HS-27A (cell line): Measurements from ENCODE around the gene GPR26.

Experiments used
- DNase-seq: peaks from one replicate; pipeline ENCODE4 v3.0.0-alpha.2; 2012; ENCODE audit warnings: low read depth, missing footprints

Gene GPR26

DNA sequence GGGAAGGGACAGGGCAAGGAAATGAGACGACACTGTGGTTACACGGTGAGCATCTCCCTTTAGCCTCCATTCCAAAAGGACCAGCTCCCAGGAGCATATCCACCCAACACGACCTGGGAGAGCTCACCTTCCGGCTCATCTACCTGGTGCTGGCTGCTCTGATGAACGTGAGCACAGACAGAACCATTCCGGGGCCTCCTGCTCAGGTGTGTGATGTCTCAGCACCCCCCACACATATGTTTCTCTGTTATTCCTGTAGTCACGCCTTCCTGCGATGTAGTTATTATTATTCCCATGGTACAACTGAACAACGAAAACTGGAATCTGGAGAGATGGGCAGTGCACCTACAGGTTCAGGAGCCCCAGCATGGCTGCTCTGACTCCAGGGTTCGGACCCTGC is 20.5 kb upstream of the GPR26 start:
- DNase-seq = no peak

DNA sequence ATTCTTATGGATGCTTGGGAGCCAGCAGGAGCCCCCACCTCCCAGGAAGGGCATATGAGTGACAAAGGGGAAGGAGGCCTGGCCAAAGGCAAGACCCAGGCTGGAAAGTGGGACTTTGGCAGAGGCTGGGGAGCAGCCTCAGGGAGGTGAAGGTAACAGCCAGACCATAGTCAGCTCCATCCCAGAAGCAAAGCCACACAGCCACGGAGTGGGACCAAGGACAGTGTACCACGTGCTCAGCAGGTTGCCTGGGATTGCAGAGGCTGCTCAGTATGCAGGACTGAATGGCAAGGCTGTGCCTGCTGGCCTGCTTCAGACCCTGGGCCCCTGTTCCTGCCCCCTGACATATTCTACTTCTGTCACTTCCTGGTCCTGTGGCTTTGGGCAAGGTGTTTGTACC is 17.6 kb upstream of the GPR26 start:
- no peak for DNase-seq

DNA sequence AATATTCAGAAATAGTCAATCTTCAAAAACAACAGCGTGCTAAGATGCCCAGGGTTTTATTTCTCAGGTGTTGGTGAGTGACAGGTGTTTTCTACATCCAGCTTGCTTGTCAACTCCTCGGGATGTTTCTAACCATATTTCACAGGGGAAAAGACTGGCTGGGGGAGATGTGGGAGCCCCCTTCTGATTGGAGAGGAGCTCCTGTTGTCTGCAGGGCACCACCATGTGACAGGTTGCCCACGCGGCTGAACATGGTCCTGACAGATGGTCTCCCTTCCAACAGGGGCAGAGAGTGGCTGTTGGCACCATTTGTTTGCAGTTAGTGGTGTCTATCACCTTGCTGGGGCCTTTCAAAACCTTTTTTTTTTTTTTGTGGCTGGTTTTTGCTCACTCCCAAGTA is 16.5 kb upstream of the GPR26 start:
- no peak for DNase-seq

DNA sequence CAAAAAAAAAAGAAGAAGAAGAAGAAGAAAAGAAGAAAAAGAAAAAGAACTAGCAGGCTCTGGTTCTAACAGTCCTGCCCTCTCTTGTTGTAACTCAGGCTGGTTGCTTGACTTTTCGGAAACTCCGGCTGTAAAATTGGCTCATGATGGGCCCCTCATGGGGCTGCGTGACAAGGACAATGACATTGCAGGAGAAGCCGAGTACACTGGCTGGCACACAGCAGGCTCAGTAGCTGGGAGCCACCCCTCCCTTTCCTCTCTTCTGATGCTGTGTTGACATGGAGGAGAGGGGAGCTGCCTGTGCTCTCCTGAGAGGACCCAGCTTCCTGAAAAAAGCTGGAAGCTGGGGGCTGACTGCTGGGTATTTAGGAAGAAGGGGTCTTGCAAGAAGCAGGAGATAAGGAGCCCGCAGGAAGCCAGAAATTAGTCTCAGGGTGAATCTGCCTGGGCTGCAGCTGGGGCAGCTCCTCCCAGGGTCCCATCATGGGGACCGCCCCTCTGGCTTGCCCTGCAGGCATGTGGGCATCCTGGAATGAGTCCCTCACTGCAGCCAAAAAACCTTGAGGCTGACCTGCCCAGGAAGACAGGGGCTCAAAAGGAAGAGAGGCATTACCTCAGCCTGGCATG is 14.6 kb upstream of the GPR26 start:
- DNase-seq = no peak

DNA sequence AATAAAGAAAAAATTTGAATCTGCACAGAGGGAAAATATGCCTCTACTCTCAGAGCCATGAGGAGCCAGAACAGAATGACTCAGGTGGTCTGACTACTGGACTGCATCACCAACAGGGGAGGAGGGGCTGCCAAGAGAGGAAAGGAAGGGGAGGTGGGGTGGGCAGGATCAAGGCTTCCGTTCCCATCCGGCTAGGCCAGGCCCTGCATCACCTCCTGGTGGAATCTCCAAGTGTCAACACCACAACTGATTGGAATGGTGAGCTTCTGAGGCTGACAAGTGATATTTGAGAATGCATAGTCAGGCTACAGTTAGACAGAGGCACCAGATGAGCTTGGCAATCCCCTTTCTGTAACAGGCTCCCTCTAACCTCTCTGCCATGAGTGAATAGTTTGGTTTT is 10.4 kb upstream of the GPR26 start:
- DNase-seq = no peak

DNA sequence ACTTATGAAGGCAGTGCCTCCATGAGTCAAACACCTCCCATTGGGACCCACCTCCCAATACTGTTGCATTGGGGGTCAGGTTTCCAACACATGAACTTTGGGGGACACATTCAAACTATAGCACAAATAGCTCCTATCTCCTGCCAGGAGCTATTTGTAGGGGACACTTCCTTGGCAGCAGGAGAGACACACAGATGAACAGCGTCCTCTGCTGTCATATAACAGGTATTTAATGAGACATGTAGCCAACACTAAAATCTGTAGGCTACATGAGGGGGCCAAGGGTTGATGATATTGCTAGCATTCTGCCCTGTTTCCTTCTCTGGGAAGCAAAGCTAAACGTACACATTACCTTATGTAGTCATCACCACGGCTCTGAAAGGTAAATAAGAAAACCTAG is 2.6 kb upstream of the GPR26 start:
- DNase-seq = no peak

DNA sequence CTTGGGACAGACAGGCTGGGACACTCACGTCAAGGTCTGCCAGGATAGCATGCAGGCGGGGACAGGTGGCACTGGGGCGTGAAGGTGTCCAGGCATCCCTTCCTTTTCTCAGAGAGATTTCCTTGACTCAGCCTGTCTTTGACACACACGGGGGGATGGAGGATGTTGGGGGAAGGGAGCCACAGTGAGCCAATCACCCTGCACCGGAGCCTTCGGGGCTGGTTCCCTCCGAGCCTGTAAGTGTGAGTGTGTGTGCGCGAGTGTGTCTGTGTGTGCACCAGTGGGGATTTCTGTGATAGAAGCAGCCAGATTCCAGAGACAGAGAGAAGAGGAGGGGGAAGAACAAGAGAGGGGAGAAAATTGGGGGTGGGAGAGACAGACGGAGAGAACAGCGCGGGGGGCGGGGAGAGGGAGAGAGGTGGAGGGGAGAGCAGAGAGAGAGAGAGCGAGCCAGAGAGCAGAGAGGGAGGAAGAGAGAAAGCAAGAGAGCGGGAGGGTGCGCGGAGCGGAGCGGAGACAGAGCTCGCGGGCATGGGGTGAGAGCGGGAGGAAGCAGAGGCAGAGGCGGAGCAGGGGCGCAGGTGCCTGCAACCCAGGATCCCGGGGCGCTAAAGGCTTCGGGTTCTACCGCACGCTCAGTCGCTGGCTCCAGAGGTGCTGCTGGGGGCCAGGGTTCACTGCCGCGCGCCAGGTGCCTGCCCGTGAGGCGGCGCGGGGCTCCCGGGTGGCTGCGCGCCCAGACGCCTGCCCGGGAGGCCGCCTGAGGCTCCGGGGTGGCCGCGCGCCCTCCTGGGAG is 466 bp upstream of the GPR26 start:
- no peak for DNase-seq

DNA sequence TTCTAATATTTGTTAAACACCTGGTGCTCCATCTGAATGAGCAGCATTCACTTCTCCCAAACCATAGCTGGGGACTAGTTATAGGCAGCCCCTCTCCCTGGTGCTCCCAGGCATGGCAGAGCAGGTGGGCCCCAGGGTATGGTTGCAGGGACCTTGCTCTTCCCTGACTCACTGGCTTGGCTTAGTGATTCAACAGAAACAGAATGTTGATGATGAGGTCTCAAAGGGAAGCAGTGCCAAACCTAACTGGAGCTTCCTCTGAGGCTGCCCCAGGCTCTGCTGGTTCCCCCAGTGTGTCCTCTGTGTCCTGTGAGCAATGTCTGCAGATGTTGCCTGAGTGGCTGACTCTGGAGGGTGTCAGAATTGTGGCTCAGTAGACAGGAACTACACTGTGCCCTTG is 3.7 kb downstream of the GPR26 start:
- no peak for DNase-seq

DNA sequence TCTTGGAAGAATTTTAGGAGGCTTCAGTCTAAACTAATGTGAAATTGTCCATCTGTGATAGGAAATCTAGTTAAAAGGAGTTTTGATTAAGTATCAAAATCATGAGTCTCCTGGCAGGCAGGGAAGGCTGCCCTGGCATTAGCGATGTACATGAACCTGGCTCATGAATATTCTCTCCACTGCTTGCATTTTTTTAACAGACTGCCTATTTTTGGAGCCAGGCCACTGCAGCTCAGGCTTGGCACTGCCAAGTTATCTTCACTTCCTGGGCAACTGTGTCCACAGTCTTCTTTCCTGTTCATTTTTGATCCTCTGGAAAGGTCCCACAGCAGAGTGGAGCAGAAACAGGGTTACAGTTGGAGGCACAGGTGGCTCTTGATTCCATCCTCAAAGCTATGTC is 7.0 kb downstream of the GPR26 start:
- no peak for DNase-seq

DNA sequence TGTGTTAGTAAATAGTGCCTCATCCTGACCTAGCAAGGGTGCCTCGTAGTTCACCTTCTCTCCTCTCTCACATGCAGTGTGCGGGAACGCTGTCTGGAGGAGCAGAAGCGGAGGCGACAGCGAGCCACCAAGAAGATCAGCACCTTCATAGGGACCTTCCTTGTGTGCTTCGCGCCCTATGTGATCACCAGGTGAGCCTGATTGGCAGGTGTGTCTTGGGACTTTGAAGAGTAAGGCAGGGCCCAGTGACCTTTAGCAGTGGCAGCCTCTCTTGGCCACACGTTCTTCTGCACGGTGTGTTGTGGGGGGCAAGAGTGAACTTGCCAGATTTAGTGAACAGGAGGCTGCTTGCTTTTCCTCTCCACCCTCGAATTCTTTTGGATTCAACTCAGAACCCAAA is 8.6 kb downstream of the GPR26 start:
- no peak for DNase-seq

DNA sequence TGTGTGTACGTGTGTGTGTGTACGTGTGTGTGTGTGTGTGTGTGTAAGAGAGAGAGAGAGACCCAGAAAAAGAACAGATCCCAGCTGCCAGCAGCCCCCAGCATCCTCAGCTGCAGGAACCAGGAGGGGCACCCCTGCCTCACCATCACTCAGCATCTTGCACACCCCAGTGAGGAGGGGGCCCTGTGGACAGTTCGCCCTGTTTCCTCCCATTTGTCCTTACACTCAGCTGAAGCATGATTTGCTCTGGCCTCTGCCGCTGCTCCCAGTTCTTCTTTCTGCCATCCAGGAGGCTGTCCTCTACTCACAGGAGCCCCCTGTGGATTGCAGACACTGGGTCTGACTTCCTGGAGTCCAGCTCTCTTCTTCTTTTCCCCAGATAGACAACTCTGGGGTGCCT is 9.7 kb downstream of the GPR26 start:
- no peak for DNase-seq

DNA sequence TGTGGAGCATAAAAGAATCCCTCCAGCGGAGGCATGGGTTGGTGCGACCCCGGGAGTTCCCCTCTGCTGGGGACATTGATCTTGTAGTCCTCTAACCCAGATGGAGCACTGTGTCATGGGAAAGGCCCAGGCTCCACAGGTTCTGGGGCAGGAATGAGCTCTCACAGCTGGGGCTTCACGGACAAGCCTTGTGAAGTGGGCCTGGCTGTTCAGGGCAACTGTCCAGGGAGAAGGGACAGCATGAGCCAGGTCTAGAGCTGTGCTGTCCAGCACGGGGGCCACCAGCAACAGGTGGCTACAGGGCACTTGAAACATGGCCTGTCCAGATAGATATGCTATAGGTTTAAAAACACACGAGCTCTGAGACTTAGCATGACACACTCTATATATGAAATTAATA is 11.4 kb downstream of the GPR26 start:
- DNase-seq = no peak

DNA sequence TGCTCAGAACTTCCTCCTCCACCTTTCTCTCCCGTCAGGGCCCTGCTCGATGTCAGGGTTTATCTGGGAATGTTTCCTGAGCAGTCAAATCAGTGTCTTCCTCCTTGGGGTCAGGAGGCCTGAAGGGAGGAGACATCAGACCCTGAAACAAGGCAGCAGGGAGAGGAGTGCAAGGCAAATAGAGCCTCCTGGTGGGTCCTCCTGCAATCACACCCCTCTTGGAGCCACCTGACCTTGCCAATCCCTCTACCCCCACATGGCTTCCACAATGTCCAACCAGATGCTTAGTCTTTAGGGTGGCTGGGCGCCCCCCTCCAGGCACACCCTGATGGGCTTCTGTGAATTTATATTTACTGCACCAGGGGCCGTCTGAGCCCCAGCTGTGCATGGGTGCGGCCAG is 12.2 kb downstream of the GPR26 start:
- no peak for DNase-seq

DNA sequence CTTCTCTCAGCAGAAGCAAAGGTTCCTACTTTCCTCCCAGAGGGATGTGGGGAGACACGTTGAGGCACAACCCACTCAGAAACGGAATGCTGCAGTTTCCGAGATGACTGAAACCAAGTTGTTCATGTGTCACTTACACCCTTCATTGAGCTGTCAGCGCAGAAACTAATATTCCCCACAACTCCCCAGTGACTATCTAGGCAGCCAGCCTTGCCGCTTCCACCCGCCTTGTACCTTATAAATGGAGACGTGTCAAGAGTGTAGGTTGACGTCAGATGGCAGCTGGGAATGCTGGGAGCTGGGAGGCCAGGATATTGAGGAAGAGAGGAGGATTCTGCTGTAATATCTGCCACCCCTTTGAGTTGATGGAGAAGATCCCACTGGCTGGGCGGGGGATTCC is 15.1 kb downstream of the GPR26 start:
- no peak for DNase-seq

DNA sequence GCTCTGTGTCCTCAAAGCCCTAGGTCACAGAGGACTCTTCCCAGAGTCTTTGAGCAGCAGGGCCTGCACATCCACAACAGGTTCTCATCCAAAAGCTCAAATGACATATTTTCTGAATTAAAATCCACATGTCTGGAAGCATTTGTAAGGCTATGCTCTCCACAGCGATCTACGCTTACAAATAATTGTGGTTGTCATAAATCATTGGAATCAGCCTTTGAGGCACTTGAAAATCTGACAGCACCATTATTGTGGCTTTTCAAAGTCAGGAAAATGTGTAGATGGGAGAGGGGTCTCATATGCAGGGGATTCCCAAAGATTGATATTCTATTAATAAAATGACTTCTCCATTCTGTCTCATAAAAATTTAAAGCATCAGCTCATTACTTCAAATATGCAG is 16.3 kb downstream of the GPR26 start:
- no peak for DNase-seq

DNA sequence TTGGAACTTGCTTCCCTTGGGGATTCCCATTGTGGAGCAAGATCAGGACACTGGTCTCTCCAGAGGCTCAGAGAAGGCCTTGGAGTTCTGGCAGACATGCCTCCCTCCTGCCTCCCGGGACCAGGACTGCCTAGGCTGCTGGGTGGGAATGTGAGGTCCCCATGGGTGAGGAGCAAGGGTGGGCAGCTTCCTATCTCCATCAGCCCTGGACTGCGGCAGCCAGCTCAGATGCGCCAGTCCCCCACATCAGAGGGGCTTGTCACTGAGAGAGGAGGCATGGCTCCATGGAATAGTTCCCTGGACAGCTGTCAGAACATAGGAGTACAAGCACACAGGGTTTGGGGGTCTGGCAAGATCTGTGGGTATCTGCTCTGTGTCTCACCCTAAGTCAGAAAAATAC is 17.3 kb downstream of the GPR26 start:
- no peak for DNase-seq

DNA sequence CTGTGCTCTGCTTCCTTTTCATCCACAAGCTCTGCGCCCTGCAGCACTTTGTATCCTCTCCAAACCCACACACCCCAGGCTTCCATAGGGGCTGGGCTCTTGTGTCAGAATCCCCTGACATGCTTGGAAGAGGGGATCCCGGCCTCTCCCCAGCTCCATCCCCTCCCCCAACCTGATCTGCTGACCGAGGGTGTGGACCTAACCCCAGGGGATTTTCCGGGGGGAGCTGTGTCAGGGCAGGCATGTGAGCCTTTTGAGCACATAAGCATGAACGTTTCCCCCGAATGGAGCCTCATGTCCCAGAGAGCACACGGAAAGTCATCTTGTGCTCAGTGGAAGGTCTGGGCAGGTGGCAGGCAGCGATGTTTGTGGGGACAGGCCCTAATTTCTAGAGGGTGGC is 17.7 kb downstream of the GPR26 start:
- no peak for DNase-seq

DNA sequence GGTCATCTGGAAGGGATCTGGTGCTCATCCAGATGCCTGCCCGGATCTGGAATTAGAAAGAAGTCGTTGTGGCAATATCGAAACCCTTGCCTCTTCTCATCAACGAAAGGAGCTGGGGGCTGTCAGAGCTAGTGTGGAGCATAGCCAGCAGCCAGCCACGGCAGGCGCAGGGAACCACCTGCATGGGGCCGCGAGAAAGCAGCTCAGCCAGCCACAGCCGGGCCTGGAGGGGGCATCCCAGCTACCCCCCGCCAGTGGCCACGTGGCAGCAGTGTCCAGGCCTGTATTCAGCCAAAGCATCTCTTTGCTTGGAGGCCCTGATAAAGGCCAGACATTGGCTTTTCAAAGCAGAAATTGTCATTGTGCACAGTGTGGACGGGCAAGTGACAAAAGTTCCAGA is 19.1 kb downstream of the GPR26 start:
- DNase-seq = no peak

DNA sequence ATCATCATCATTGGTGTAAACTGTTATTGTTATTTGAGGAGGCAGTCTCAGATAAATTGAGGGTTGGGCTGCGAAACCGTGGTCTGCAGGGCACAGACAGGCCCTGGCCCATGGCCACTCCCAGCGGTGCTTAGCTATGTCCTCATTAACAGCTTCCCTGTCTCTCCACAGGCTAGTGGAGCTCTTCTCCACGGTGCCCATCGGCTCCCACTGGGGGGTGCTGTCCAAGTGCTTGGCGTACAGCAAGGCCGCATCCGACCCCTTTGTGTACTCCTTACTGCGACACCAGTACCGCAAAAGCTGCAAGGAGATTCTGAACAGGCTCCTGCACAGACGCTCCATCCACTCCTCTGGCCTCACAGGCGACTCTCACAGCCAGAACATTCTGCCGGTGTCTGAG is 21.6 kb downstream of the GPR26 start:
- no peak for DNase-seq

DNA sequence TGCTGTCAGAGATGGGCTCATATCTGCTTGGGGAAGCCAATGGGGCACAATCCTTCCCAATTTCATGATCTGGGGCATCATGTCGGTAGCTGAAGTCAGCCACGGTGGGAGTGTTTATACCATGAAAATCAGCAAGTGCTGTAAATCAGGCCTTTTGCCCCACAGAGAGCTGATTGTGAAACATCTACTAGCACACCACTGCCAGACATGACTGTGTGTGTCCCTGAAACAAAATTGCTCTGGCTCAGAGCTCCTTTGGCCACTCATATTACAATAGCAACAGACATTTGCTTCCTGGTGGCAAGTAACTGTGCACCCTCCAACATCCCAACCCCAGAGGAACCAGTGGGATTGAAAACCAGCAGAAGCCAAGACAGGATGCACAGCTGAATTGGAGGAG is 23.7 kb downstream of the GPR26 start:
- no peak for DNase-seq

DNA sequence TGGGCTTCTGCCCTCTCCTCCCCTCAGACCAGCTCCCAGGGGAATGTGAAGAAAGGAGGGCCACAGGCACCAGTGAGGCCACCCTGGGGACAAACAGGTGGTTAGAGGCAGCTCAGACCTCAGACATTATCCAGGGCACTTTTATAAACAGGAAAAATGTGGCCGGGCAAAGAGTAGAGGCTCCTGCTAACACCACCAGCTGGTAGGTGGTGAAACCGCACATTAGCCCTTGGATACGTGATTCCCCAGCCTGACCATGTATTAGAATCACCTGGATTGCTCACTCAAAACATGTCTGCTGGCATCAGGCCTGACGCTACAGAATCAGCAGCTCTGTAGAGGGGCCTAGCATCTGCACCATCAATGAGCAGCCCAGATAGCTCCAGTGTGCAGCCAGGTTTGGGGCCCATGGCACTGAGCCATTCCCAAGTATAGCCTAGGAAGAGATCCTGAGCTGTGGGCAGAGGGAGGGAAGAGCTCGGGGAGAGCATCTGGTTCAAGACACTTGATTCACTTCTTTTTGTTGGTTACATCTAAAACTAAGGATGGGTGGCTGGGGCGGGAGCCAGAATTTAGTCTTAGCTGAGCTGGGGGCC is 37.1 kb downstream of the GPR26 start:
- no peak for DNase-seq

DNA sequence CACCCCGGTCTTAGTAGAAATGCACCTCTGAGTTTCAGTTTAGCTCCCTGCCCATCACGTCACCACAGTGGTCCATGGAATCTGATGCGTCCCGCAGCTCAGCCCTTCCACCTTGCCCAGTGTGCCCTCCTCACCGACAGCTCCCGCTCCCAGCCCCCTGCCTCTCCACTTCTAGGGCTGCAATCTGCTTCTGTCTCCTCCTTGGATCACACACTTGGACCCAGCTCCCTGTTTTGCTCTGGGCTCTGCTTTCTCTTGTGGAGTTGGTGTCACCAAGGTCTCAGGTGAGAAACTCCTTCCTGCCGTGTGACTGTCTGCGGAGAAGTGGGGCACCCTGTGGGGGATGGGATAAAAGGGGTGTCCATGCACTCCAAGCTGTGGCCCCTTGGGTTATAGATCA is 37.9 kb downstream of the GPR26 start:
- DNase-seq = no peak

DNA sequence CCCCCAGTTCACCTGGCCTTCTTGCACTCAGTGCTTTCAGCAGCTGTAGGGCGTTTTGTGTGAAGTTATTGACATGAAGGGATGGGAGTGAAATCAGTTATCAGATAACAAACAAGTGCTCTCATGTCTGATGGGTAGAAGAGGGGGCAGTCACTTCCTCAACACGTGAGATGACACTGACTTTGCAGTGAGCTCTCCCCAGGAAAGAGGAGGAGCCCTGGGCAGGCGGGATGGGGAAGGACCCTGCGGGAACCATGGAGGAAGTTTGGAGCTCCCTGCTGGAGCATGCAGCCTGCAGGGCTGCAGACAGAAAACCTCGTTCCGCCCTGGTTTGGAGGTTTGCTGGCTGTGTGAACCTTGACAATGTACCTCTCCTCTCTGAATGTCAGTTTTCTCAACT is 38.7 kb downstream of the GPR26 start:
- DNase-seq = no peak

DNA sequence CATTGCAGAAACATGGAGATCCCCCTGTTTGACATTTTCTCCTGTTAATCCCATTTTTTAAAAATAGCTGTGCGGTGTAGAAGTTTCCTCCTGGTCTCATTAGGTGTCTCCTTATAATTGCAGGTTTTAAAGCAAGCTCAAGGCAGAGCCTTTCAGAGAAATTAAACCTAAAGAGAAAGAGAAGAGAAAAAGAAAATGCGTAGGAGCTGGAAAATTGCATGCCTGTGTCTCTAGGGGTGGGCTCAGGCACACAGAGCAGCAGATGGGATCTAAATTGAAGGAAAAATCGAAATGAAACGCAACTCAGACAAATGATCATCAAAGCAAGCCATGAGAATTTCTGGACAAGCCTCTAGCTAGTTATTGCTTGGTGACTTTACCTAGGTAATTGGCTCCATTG is 40.1 kb downstream of the GPR26 start:
- no peak for DNase-seq
